NCI-H146 treated with DMSO at 0.1 percent for 48 hours (cell line): ENCODE results near the gene ZW10.

Experiments used
- DNase-seq: peaks from one replicate; lab custom pipeline; 2025; ENCODE audit not compliant: unreplicated experiment; lab: John Stamatoyannopoulos, UW

The ZW10 gene

GRCh38 chr11:113698515-113698914, 75.0 kb downstream of the ZW10 start:
- no peak for DNase-seq

- DNase-seq, result no peak
Measured at GRCh38 chr11:113697756-113698407, 75.6 kb downstream of the ZW10 start.

- DNase-seq, result no peak
Measured at GRCh38 chr11:113697111-113697510, 76.4 kb downstream of the ZW10 start.

GRCh38 chr11:113695207-113695606, 78.3 kb downstream of the ZW10 start:
- DNase-seq, result no peak

GRCh38 chr11:113694390-113694789, 79.1 kb downstream of the ZW10 start:
- DNase-seq, result no peak

GRCh38 chr11:113693030-113693429, 80.5 kb downstream of the ZW10 start:
- DNase-seq, result no peak

- no peak for DNase-seq
Measured at GRCh38 chr11:113690619-113691569, 82.6 kb downstream of the ZW10 start.

- no peak for DNase-seq
Measured at GRCh38 chr11:113689768-113690618, 83.5 kb downstream of the ZW10 start.

GRCh38 chr11:113685654-113686359, 87.7 kb downstream of the ZW10 start:
- DNase-seq, result no peak

GRCh38 chr11:113684496-113684895, 89.0 kb downstream of the ZW10 start:
- DNase-seq, result no peak

- no peak for DNase-seq
Measured at GRCh38 chr11:113683481-113684046, 89.9 kb downstream of the ZW10 start.
